Transverse colon (tissue), 4 donors: Measurements from ENCODE around the gene ARHGAP44.

Experiments
- EP300 ChIP-seq: sonication (generic); formaldehyde crosslinking; IDR thresholded peaks from one replicate; pipeline ENCODE4 v1.6.1; 2017; ENCODE audit warnings: antibody characterized with exemption, low read depth
- POLR2A ChIP-seq: fragments of 450-650 bp; IDR thresholded peaks from one replicate; pipeline ENCODE4 v1.6.1; 2016; ENCODE audit warnings: antibody characterized with exemption, mild to moderate bottlenecking, moderate library complexity
- POLR2AphosphoS5 ChIP-seq, 3 donors: sonication (generic); formaldehyde crosslinking; IDR thresholded peaks; one replicate each; pipeline ENCODE4 v1.6.1; 2016; ENCODE audit warnings: antibody characterized with exemption in 3 of 3
- TF ChIP-seq, protein P1 (sequence below), 5 experiments: fragments of 200-600 bp in 3 of 5; fragments of 450-650 bp in 2 of 5; sonication (generic) in 3 of 5; IDR thresholded peaks; 1 replicate in 2 of 5; 2 replicates in 3 of 5; pipeline ENCODE4 v1.5.1; 2016 to 2017; ENCODE audit warnings: antibody characterized with exemption in 5 of 5, inconsistent platforms in 3 of 5, mild to moderate bottlenecking in 2 of 5, moderate library complexity in 1 of 5

- no peak for TF ChIP-seq POLR2A
- TF ChIP-seq, protein P1, sequence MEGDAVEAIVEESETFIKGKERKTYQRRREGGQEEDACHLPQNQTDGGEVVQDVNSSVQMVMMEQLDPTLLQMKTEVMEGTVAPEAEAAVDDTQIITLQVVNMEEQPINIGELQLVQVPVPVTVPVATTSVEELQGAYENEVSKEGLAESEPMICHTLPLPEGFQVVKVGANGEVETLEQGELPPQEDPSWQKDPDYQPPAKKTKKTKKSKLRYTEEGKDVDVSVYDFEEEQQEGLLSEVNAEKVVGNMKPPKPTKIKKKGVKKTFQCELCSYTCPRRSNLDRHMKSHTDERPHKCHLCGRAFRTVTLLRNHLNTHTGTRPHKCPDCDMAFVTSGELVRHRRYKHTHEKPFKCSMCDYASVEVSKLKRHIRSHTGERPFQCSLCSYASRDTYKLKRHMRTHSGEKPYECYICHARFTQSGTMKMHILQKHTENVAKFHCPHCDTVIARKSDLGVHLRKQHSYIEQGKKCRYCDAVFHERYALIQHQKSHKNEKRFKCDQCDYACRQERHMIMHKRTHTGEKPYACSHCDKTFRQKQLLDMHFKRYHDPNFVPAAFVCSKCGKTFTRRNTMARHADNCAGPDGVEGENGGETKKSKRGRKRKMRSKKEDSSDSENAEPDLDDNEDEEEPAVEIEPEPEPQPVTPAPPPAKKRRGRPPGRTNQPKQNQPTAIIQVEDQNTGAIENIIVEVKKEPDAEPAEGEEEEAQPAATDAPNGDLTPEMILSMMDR (IDR thresholded peaks at IDR 0.05): no peak
- TF ChIP-seq EP300: no peak
- TF ChIP-seq POLR2AphosphoS5 (IDR thresholded peaks at IDR 0.05): no peak
Measured at GRCh38 chr17:12866244-12866643, 76.9 kb downstream of the ARHGAP44 start.
